ENCODE results near the gene POLR1B.
"Not testable (repeated sequence)": the region's sequence is repeated elsewhere in the genome, so short reads cannot be mapped to it uniquely, and the experiment has no call there.

Gene POLR1B

DNA sequence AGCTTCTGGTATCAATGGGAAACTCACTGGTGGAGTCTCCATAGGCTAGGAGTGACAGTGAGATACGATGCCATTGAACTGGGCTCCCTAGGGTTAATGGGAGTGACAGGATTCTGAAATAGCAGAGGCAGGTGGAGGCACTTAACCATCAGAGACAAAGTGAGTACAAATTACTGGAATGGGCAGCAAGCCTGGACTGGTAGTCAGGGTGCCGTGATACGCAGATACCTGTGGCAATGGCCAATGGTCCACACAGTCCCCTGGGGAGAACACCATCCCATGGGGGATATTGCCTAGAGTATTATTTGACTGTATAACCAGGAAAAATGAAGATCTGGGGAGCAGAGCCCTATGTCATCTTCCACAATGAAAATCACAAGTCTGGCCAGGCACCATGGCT is 59.5 kb downstream of the POLR1B start:
- no peak for DNase-seq (ENCODE audit: low spot score)

DNA sequence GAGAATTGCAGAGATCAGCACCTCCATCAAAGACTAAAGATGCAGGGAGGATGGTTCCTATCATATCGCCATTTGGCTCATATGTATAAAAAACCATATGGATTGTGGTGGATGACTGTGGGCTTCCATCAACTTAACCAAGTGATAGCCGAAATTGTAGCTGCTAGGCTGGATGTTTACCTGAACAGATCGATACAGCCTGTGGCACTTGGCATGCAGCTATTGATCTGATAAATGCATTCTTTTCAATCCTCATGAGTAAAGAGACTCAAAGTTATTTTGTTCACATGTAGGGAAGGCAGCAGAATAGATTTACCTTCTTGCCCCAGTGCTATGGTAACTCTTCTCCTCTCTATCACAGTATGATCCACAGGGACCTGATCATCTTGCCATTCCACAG is 60.7 kb downstream of the POLR1B start:
- no peak for DNase-seq (ENCODE audit: low spot score)

DNA sequence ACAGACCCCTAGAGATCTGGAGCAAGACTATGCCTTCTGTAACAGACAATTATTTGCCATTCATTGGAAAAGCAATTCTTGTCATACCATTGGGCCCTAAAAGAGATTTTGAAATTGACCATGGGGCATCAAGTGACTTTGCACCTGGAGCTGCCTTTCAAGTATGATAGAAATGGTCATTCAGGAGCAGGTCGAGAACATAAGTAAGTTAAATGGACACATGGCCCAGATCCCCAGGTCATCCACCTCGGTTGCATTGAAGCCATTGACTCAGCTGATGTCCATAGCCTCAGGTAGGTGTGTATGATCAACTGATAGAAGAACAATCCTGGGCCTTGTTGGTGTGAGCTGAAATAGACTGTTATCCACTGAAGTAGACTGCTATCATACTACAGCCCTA is 61.5 kb downstream of the POLR1B start:
- DNase-seq (ENCODE audit: low spot score): no peak

DNA sequence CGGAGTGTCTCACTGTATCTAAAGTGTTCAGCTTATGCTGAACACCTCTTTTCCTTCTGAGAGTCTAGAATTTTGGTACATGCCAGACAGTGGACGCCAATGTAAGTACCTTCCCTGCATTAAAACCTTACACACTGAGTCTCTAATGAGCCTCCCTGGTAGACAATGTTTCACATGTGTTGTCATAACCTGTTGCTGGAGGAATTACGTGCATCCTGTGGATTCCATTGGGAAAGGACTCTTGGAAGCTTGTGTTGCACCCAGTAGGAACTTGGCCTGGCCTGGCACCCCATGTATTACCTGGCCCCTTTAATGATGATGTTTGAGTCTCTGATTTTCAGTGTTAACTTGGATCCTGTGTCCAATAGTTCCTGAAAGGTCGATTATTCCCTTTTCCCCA is 62.7 kb downstream of the POLR1B start:
- DNase-seq (ENCODE audit: low spot score): no peak

DNA sequence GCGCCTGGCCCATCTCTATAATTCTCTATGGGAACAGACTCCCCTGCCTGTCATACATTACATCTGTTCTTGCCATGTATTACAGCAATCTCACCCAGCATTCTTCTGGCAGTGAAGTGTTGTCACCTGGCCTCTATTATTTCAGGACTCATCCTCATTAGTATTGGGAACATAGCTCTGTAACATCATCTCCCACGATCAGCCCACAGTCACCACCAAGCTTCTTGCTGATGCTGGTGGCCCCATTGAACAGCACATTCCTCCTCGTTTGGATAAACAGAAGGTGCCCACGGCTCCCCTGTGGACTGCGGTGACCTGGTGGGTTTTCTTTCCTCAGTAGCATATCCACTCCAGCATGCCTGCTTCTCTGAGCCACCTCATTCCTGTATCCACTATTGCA is 63.7 kb downstream of the POLR1B start:
- no peak for DNase-seq (ENCODE audit: low spot score)

DNA sequence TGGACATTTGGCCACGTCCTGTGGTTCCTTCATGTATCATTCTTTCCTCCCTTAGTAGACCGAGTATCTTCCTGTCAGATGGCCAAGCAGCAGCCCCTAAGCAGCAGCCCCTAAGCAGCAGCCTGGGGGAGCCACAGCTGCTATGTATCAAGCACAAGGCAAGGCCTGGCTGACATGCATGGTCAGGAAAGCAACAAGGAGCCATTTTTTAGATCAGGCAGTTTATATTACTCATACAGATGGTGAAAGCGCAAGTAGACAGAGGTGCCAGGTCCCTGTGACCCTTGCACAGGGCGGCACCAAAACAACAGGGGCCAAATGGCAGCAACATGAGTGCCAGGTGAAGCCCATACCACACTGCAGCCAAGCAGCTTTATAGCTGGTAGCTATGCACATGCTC is 64.3 kb downstream of the POLR1B start:
- no peak for DNase-seq (ENCODE audit: low spot score)

DNA sequence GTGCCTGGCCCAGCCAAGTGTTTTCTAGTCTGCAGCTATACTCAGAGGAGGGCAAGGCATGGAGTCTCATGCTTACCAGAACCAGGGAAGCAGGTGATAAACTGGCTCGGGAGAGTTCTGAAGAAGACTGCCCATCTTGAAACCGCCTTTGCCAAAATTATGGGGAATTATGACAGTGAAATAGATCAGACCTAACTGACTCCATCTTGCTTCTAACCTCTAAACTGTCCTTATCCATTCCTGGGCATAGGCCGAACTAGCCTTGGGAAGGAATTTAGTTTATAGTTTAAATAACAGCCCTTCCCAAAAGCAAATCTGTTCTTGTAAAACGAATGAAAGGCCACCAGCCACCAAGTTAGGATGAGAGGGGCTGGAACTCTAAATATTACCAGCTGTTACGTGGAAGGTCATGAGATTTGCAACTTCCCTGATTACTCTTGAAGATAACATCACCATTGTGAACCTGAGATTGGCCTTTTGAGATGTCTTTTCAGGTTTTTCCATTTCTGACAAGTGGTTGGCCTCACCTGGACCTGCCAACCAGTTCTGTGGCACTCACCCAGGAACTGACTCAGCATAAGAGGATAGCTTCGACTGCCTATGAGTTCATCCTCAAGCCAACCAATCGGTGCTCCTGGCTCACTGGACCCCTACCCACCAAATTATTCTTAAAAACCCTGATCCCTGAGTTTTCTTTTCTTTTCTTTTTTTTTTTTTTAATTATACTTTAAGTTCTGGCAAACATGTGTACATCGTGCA is 65.6 kb downstream of the POLR1B start:
- DNase-seq (ENCODE audit: low spot score): no peak

DNA sequence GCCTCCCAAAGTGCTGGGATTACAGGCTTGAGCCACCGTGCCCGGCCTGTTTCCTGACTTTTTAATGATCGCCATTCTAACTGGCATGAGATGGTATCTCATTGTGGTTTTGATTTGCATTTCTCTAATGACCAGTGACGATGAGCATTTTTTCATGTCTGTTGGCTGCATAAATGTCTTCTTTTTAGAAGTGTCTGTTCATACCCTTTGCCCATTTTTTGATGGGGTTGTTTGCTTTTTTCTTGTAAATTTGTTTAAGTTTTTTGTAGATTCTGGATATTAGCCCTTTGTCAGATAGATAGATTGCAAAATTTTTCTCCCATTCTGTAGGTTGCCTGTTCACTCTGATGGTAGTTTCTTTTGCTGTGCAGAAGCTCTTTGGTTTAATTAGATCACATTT is 67.1 kb downstream of the POLR1B start:
- not testable (repeated sequence) for DNase-seq (ENCODE audit: low spot score)

DNA sequence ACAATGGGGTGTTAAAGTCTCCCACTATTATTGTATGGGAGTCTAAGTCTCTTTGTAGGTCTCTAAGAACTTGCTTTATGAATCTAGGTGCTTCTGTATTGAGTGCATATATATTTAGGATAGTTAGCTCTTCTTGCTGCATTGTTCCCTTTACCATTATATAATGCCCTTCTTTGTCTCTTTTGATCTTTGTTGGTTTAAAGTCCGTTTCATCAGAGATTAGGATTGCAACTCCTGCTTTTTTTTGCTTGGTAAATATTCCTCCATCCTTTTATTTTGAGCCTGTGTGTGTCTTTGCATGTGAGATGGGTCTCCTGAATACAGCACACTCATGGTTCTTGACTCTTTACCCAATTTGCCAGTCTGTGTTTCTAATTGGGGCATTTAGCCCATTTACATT is 70.0 kb downstream of the POLR1B start:
- DNase-seq (ENCODE audit: low spot score): not testable (repeated sequence)

DNA sequence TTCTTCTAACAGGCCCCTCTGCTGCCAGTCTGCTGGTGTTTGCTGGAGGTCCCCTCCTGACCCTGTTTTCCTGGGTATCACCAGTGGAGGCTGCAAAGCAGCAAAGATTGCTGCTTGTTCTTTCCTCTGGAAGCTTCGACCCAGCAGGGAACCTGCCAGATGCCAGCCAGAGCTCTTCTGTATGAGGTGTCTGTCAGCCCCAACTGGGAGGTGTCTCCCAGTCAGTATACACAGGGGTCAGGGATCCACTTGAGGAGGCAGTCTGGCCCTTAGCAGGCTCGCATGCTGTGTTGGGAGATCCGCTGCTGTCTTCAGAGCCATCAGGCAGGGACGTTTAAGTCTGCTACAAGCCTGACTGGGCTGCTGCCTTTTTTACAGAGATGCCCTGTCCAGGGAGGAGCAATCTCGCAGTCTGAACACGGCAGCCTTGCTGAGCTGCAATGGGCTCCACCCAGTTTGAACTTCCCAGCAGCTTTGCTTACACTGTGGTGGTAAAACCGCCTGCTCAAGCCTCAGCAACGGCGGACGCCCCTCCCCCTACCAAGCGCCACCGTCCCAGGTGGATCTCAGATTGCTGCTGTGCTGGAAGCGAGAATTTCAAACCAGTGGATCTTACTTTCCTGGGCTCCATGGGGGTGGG is 72.1 kb downstream of the POLR1B start:
- no peak for DNase-seq (ENCODE audit: low spot score)

DNA sequence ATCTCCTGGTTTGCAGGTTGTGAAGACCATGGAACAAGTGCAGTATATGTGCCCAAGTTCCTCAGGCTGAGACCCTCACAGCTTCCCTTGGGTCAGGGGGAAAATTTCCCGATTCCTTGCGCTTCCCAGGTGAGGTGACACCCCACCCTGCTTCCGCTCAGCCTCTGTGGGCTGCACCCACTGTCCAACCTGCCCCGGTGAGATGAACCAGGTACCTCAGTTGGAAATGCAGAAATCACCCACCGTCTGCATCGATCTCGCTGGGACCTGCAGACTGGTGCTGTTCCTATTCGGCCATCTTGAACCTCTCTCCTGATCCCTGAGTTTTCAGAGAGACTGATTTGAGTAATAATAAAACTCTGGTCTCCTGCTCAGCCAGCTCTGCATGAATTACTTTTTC is 72.8 kb downstream of the POLR1B start:
- no peak for DNase-seq (ENCODE audit: low spot score)

DNA sequence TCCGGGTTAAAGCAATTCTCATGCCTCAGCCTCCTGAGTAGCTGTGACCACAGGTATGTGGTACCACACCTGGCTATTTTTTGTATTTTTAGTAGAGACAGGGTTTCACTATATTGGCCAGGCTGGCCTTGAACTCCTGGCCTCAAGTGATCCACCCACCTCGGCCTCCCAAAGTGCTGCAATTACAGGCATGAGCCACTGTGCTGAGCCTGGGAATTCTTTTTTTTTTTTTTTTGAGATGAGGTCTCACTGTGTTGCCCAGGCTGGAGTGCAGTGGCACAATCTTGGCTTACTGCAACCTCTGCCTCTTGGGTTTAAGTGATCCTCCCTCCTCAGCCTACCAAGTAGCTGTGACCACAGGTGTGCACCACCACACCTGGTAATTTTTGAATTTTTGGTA is 73.5 kb downstream of the POLR1B start:
- DNase-seq (ENCODE audit: low spot score): not testable (repeated sequence)

DNA sequence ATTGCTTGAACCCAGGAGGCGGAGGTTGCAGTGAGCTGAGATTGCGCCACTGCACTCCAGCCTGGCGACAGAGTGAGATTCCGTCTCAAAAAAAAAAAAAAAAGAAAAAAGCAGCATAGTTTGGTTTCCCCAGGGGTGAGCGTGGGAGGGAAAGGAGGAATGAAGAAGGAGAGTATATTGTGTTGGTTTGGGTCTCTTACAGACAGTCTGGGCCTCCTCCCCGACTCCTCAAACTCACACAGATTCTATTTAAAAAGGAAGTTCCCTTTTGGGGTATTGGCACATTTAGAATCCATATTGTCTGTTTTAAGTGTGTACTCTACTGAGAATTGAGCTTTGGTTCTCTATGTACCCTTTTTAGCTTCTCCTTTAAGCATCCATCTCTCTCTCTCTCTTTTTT is 76.1 kb downstream of the POLR1B start:
- no peak for DNase-seq (ENCODE audit: low spot score)

DNA sequence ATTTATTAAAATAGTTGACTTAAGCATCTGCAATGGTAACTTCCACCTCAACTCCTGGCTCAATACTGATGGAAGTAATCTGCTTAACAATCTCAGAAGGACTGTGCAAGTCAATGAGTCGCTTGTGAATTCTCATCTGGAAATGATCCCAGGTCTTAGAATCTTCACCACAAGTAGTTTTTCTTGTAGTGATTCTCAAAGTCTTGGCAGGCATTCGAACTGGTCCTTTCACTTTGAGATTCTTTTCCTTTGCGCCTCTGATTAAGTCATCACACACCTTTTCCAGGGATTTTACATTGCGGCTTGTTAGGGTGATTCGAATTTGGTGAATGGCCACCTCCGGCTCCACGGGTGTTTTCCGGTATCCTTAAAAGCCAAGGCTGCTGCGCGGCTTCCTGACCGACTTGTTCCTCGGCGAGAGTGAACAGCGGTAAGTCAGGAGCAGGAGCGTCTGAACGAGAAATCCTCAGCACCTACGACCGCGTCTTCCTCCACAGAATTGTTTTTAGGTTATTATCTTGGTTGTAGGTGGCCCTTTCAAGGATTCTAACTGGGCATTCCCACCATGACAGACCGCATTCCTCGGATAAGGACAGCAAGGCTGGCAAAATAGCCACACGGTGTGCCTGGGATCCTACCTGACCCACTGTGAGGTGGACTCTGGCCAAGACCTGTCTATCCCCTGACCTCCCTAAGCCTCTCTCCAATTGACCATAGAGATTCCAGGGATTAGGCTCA is 79.7 kb downstream of the POLR1B start:
- no peak for DNase-seq (ENCODE audit: low spot score)

DNA sequence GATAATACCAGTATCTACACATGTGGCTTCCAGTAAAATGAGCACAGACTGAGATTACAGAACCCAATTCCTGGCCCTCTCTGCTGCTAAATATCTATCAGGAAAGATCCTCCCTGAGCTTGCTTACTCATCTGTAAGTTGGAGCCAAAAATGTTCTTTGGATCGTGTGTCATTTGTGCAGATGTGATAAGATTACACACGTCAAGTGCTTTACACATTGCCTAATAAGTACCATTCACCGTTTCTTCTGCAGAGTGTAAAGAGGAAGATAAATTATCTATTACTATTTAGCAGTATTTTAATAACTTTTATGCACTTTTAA is 80.2 kb downstream of the POLR1B start:
- DNase-seq (ENCODE audit: low spot score): no peak

DNA sequence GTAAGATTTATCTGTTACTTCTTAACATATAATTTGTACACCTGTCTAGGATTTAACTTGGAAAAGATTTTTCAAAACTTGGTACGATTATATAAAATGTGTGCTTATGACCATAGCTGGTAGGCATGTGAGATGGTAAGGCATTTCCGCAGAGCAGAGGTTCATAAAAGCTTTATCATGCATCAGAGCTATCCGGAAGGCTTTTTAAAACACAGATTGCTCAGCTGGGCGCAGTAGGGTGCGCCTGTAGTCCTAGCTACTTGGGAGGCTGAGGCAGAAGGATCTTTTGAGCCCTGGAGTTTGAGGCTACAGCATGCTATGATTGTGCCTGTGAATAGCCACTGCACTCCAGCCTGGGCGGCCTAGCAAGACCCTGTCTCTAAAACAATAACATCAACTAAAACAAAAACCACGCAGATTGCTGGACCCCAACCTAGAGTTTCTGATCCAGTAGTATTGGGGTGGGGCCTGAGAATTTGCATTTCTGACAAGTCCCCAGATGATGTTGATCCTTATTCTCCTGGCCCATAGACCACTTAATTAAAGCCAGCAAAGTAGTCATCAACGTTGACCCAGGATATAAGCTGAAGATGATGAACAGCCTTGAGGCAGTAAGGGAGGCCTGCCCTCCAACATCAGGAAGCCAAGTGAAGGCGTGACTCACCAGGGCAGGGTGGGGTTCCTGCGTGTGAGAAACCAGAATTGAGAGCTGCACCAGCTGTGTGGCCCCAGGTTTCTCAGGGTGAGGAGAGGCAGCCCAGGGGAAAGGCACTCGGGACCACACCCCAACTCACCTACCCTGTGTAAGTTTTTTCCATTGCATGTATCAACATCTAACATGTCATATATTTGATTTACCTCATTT is 81.9 kb downstream of the POLR1B start:
- no peak for DNase-seq (ENCODE audit: low spot score)

DNA sequence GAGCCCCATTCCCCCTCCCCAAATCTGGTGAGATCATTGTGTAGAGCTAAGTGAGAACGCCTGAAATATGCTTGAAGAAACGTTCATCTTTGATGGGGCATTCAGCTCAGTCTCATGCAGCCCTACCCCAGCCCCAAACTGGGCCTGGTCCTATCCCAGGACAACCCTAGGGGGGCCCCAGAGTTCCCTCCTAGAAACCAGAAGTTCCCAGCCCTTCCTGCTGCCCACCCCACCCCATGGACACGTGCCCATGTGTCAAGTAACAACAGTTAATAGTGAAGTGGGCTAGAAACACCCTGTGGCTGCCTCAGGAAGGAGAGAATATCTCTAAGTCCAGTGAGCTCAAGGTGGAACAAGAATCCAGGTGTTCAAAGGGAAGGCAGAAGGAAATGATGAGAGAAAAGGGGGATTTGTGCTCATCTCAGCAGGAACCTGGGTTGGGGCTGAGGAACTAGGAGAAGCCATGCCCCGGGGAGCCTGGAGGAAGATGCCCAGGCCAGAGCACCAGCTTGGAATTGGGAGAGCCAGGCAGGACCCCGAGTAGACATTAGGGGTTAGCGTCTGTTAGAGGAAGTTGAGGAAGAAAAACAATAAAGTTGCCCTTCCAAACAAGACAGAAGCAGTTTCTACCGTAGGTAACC is 83.3 kb downstream of the POLR1B start:
- no peak for DNase-seq (ENCODE audit: low spot score)

DNA sequence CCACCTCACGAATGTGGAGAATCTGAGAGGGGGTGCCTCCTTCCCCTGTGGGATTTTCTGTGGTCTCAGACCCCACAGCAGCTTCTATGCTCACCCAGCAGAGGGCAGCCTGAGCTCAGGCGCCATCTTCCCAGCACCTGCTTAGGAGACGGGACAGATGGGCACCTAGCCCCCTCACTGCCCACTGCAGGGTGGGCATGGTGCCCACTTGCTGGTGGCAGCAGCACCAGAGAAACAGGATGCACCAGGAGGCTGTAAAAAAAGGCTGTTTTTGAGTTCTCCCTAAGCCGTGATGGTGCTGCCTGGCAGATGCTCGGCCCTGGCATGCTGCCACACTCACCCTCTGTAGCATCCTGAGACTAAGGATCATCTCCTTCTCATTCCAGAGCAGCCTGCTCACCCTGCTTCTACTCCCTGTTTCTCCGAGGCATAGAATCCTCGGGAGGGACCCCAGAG is 84.4 kb downstream of the POLR1B start:
- peak; percentile 54 for DNase-seq (ENCODE audit: low spot score)
